ENCODE data around the gene SAMD7.

The SAMD7 gene

DNA sequence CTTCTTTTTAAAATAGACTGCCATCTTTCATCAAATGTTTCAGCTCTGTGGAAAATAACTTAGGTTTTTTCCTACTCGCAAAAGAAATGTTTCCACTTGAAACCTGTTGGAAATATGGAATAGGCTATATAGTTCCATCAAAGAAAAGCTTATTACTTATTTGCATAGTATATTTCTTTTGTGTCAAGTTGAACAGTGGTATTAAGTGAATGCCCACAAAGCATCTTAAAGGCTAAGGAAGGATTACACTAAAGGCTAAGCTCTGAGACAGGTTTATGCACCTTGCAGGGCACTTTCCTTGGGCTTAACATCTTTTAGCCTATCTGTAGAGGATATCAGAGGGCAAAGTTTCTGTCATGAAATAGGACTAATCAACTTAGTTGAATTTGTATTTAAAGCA lies at the start of gene SAMD7:
SAMD7 (plus strand) TSS at position 301 of the 400 bp plus-strand sequence. CDS start 7,927 bp downstream, outside the sequence.
- no peak within 1 kb of the TSS for H3K4me3 ChIP-seq (ENCODE audit: control insufficient read depth, low read depth, low read length)
- DNase-seq (ENCODE audit: low read depth), result no peak
- TF ChIP-seq, protein P1, sequence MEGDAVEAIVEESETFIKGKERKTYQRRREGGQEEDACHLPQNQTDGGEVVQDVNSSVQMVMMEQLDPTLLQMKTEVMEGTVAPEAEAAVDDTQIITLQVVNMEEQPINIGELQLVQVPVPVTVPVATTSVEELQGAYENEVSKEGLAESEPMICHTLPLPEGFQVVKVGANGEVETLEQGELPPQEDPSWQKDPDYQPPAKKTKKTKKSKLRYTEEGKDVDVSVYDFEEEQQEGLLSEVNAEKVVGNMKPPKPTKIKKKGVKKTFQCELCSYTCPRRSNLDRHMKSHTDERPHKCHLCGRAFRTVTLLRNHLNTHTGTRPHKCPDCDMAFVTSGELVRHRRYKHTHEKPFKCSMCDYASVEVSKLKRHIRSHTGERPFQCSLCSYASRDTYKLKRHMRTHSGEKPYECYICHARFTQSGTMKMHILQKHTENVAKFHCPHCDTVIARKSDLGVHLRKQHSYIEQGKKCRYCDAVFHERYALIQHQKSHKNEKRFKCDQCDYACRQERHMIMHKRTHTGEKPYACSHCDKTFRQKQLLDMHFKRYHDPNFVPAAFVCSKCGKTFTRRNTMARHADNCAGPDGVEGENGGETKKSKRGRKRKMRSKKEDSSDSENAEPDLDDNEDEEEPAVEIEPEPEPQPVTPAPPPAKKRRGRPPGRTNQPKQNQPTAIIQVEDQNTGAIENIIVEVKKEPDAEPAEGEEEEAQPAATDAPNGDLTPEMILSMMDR (conservative IDR thresholded peaks at IDR 0.05; ENCODE audit: control insufficient read depth, insufficient read depth, low read depth, low read length), result no peak

DNA sequence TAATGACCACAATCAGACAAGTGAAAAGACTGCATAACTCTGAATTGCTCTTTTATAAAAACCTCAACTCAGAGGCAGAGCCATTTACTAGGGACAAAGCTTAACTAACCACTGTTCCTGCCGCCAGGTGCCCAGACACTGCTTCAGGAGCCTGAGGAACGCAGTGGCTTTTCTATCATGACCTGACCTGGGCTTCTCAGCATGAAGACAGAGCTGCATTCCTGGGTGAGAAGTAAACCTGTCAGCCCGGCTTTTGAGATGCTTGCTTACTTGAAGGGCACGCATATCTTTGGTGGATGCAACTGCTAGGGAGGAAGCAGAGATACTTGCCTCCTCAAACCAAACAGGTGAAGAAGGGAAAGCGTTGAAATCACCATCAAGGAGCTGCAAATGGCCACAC lies 49.5 kb upstream of the SAMD7 start:
- TF ChIP-seq, protein P1 (conservative IDR thresholded peaks at IDR 0.05; ENCODE audit: control insufficient read depth, insufficient read depth, low read depth, low read length), result no peak
- DNase-seq (ENCODE audit: low read depth), result no peak
- no peak overlapping the region for H3K4me3 ChIP-seq (ENCODE audit: control insufficient read depth, low read depth, low read length)

DNA sequence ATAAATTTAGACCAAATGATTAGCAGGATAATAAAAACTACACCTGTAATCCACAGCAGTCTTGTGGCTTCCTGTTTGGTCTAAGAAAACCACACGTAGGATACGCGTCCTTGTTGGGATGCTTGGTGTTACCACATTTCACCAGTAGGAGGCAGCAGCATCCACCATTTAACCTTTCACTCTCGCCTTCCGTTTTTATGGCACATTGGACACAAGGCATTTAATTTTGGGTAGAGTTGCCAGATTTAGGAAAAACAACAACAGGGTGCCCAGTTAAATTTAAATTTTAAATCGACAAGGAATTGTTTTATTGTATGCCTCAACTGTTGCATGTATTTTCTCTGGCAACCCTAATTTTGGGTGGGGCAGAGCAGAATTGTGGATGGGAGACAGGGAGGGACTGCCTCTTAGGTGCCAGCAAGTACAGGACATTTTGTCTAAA lies 47.9 kb upstream of the SAMD7 start:
- H3K4me3 ChIP-seq (ENCODE audit: control insufficient read depth, low read depth, low read length), result no peak overlapping the region
- TF ChIP-seq, protein P1 (conservative IDR thresholded peaks at IDR 0.05; ENCODE audit: control insufficient read depth, insufficient read depth, low read depth, low read length), result peak; percentile 94
- DNase-seq (ENCODE audit: low read depth), result peak; percentile 76

GRCh38 chr3:169864270-169864669 lies 47.1 kb upstream of the SAMD7 start:
- no peak overlapping the region for H3K4me3 ChIP-seq (ENCODE audit: control insufficient read depth, low read depth, low read length)
- TF ChIP-seq, protein P1 (conservative IDR thresholded peaks at IDR 0.05; ENCODE audit: control insufficient read depth, insufficient read depth, low read depth, low read length), result no peak
- no peak for DNase-seq (ENCODE audit: low read depth)

- DNase-seq (ENCODE audit: low read depth), result no peak
- TF ChIP-seq, protein P1 (conservative IDR thresholded peaks at IDR 0.05; ENCODE audit: control insufficient read depth, insufficient read depth, low read depth, low read length), result no peak
- no peak overlapping the region for H3K4me3 ChIP-seq (ENCODE audit: control insufficient read depth, low read depth, low read length)
These were observed 46.1 kb upstream of the SAMD7 start for GRCh38 chr3:169865176-169865767.

- DNase-seq (ENCODE audit: low read depth), result no peak
- TF ChIP-seq, protein P1 (conservative IDR thresholded peaks at IDR 0.05; ENCODE audit: control insufficient read depth, insufficient read depth, low read depth, low read length), result no peak
- H3K4me3 ChIP-seq (ENCODE audit: control insufficient read depth, low read depth, low read length), result no peak overlapping the region
These were observed 43.7 kb upstream of the SAMD7 start for GRCh38 chr3:169867584-169868210.

Measured in fibroblast of mammary gland (primary cell).